PC-3 (cell line): ENCODE measurements around the gene ANKRD42.

ENCODE experiments used
- CTCF ChIP-seq: fragments of 300-600 bp; sonication (generic); conservative IDR thresholded peaks from 2 replicates; pipeline ENCODE4 v1.5.1; 2017; ENCODE audit warnings: antibody characterized with exemption, low read depth, mild to moderate bottlenecking, low read length
- EZH2 ChIP-seq: fragments of 300-600 bp; sonication (generic); IDR thresholded peaks from one replicate; pipeline ENCODE4 v1.6.1; 2017; ENCODE audit warnings: antibody characterized with exemption, mild to moderate bottlenecking, low read length; ENCODE audit not compliant: unreplicated experiment
- EZH2phosphoT487 ChIP-seq: fragments of 300-600 bp; sonication (generic); IDR thresholded peaks from 2 replicates; pipeline ENCODE4 v1.6.1; 2018; ENCODE audit warnings: mild to moderate bottlenecking, antibody characterized with exemption, low read length, borderline replicate concordance

- TF ChIP-seq CTCF (peak; percentile 85), EZH2 (no peak), EZH2phosphoT487 (no peak)
Observed at GRCh38 chr11:83241291-83241946, 47.9 kb downstream of the ANKRD42 start.
